K562 (cell line): Measurements from ENCODE around the gene VSIG4. TPM values are rescaled to one million over a fixed set of nuclear protein-coding genes. Genes with fewer than 3 reads are reported as not detected.

Source experiments
- ARID1B ChIP-seq: fragments of 450-650 bp; IDR thresholded peaks from 2 replicates; pipeline ENCODE4 v1.6.1; 2016; ENCODE audit warnings: antibody characterized with exemption, mild to moderate bottlenecking, inconsistent platforms
- KDM4B ChIP-seq, 2 experiments: fragments of 450-650 bp in 1 of 2; sonication (generic) in 1 of 2; IDR thresholded peaks; 2 replicates each; pipeline ENCODE4 v1.6.1; 2016 to 2017; ENCODE audit warnings: borderline replicate concordance in 2 of 2, antibody characterized with exemption in 1 of 2, low read depth in 1 of 2, mild to moderate bottlenecking in 1 of 2
- MEIS2 ChIP-seq: fragments of 450-650 bp; IDR thresholded peaks from 2 replicates; pipeline ENCODE4 v1.6.1; 2014; ENCODE audit warnings: mild to moderate bottlenecking; ENCODE audit not compliant: partially characterized antibody
- NEUROD1 ChIP-seq: fragments of 150-350 bp; IDR thresholded peaks from 2 replicates; pipeline ENCODE4 v1.6.1; 2014; ENCODE audit warnings: borderline replicate concordance, low read length, low read depth; ENCODE audit not compliant: partially characterized antibody
- NFE2 ChIP-seq: IDR thresholded peaks from 2 replicates; pipeline ENCODE4 v1.6.1; 2014; ENCODE audit warnings: antibody characterized with exemption, low read depth
- NONO ChIP-seq, 2 experiments: fragments of 200-400 bp in 1 of 2; fragments of 450-650 bp in 1 of 2; formaldehyde crosslinking in 1 of 2; IDR thresholded peaks; 2 replicates each; pipeline ENCODE4 v1.6.1; 2017; ENCODE audit warnings: low read depth in 2 of 2, mild to moderate bottlenecking in 2 of 2, moderate library complexity in 2 of 2, low read length in 1 of 2
- NR2C2 ChIP-seq, 2 experiments: fragments of 200-800 bp in 1 of 2; sonication (Bioruptor generic) in 1 of 2; sonication (generic) in 1 of 2; formaldehyde crosslinking in 1 of 2; IDR thresholded peaks; 2 replicates each; pipeline versions ENCODE4 v1.6.1 to v1.8.0; 2016 to 2022; ENCODE audit warnings: mild to moderate bottlenecking in 1 of 2, missing compliant biosample characterization in 1 of 2, missing genetic modification characterization in 1 of 2, missing genetic modification reagents in 1 of 2
- PHF8 ChIP-seq: fragments of 200-600 bp; sonication (generic); IDR thresholded peaks from 2 replicates; pipeline ENCODE4 v1.6.1; 2012; ENCODE audit warnings: mixed run types, mild to moderate bottlenecking, inconsistent platforms, low read length, moderate library complexity, borderline replicate concordance
- POLR2B ChIP-seq: fragments of 450-650 bp; IDR thresholded peaks from 2 replicates; pipeline ENCODE4 v1.6.1; 2018; ENCODE audit warnings: low read depth; ENCODE audit not compliant: partially characterized antibody
- POU5F1 ChIP-seq: fragments of 150-350 bp; IDR thresholded peaks from 2 replicates; pipeline ENCODE4 v1.6.1; 2014; ENCODE audit warnings: borderline replicate concordance, low read length, low read depth, mild to moderate bottlenecking; ENCODE audit not compliant: partially characterized antibody
- RBFOX2 ChIP-seq: fragments of 200-400 bp; formaldehyde crosslinking; IDR thresholded peaks from 2 replicates; pipeline ENCODE4 v1.6.1; 2017; ENCODE audit warnings: low read depth, mild to moderate bottlenecking, low read length, moderate library complexity
- SLC30A9 ChIP-seq: fragments of 250-450 bp; sonication (Bioruptor Pico); IDR thresholded peaks from 2 replicates; pipeline ENCODE4 v1.8.0; 2022; ENCODE audit warnings: mild to moderate bottlenecking, moderate library complexity
- TEAD1 ChIP-seq, 2 experiments: fragments of 450-650 bp in 1 of 2; sonication (generic) in 1 of 2; formaldehyde crosslinking; IDR thresholded peaks; 2 replicates each; pipeline versions ENCODE4 v1.4.0 to v1.8.0; 2020 to 2022; ENCODE audit warnings: mild to moderate bottlenecking in 2 of 2, missing genetic modification reagents in 1 of 2
- TEAD2 ChIP-seq: fragments of 450-650 bp; IDR thresholded peaks from 2 replicates; pipeline ENCODE4 v1.6.1; 2016; ENCODE audit warnings: missing genetic modification characterization, control low read depth, missing compliant biosample characterization
- XRCC5 ChIP-seq: fragments of 200-400 bp; formaldehyde crosslinking; IDR thresholded peaks from 2 replicates; pipeline ENCODE4 v1.6.1; 2017; ENCODE audit warnings: low read depth, mild to moderate bottlenecking, low read length
- ZBED1 ChIP-seq: IDR thresholded peaks from 2 replicates; pipeline ENCODE4 v1.6.1; 2014
- ZFPM2 ChIP-seq: fragments of 250-450 bp; sonication (Bioruptor Pico); IDR thresholded peaks from 2 replicates; pipeline ENCODE4 v1.5.1; 2022; ENCODE audit warnings: mild to moderate bottlenecking
- ZNF551 ChIP-seq: fragments of 250-450 bp; sonication (Bioruptor Pico); IDR thresholded peaks from 2 replicates; pipeline ENCODE4 v1.5.0; 2021; ENCODE audit warnings: mild to moderate bottlenecking, moderate library complexity
- ZNF699 ChIP-seq: fragments of 250-450 bp; sonication (Bioruptor Pico); IDR thresholded peaks from 2 replicates; pipeline ENCODE4 v1.8.0; 2021; ENCODE audit warnings: mild to moderate bottlenecking, moderate library complexity; ENCODE audit not compliant: insufficient replicate concordance
- polyA plus RNA-seq, 8 experiments: library from polyadenylated mRNA; depleted of rRNA in 4 of 8; stranded (reverse) in 5 of 8; unstranded in 3 of 8; fragments of >200 nt; fragmentation: Nextera tagmentation in 2 of 8; fragmentation: Illumina TruSeq in 1 of 8; extraction: Ambion mirVana in 2 of 8; extraction: Trizol in 1 of 8; gene quantifications; 2 replicates each; pipeline versions ENCODE4 v1.2.1 to v1.2.3, GENCODE V29; 2011 to 2014; ENCODE audit warnings: inconsistent platforms in 1 of 8, missing spikeins in 1 of 8
- total RNA-seq, 7 experiments: library from RNA; depleted of rRNA in 6 of 7; stranded (reverse); fragments of >200 nt in 6 of 7; fragmentation: Illumina TruSeq in 2 of 7; extraction: Trizol in 2 of 7; gene quantifications; 2 replicates each; pipeline versions ENCODE4 v1.2.1 to v1.2.3, GENCODE V29; 2011 to 2021; ENCODE audit warnings: low replicate concordance in 1 of 7
- TF ChIP-seq, protein P1 (sequence below): IDR thresholded peaks from 2 replicates; pipeline ENCODE4 v1.6.1; 2011; ENCODE audit warnings: borderline replicate concordance, low read depth, mild to moderate bottlenecking, moderate library complexity, low read length; ENCODE audit not compliant: insufficient read depth, poor library complexity, severe bottlenecking
- TF ChIP-seq, protein P2 (sequence below): fragments of 250-450 bp; sonication (Bioruptor Pico); IDR thresholded peaks from 2 replicates; pipeline ENCODE4 v1.8.0; 2021; ENCODE audit warnings: mild to moderate bottlenecking, moderate library complexity
- TF ChIP-seq, protein P3 (sequence below): fragments of 250-450 bp; sonication (Bioruptor Pico); IDR thresholded peaks from 2 replicates; pipeline ENCODE4 v1.8.0; 2022; ENCODE audit warnings: inconsistent platforms
- TF ChIP-seq, protein P4 (sequence below): sonication (generic); IDR thresholded peaks from 2 replicates; pipeline ENCODE4 v1.6.1; 2016

The VSIG4 gene
- total and polyA plus RNA-seq, 9 of the 15 experiments (the other 6 are each of a cell fraction or from before 2014, with no cell fraction given) = 0.22 to 1.6 (median 0.46) TPM; not detected in 1

DNA sequence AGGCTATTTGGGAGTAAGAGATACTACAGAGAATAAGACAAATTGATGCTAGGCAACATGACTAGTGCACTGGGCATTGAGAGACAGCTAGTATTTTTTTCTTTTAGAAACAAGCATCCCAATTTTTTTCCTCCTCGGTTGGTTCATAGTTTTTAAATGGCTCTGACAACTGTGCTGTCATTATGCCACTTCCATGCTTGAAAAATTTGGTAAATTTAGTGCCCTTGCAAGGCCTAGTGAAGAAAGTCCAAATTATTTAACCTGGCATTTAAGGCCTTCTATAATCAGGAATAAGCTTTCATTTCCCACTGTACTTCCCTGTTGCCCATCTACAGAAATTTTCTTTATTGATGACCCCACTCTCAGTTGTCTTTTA is 15.8 kb downstream of the VSIG4 start (continued):
- TF ChIP-seq, protein P1, sequence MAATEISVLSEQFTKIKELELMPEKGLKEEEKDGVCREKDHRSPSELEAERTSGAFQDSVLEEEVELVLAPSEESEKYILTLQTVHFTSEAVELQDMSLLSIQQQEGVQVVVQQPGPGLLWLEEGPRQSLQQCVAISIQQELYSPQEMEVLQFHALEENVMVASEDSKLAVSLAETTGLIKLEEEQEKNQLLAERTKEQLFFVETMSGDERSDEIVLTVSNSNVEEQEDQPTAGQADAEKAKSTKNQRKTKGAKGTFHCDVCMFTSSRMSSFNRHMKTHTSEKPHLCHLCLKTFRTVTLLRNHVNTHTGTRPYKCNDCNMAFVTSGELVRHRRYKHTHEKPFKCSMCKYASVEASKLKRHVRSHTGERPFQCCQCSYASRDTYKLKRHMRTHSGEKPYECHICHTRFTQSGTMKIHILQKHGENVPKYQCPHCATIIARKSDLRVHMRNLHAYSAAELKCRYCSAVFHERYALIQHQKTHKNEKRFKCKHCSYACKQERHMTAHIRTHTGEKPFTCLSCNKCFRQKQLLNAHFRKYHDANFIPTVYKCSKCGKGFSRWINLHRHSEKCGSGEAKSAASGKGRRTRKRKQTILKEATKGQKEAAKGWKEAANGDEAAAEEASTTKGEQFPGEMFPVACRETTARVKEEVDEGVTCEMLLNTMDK = no peak
- TF ChIP-seq ZNF551 (CRISPR knock-in tag) (no peak), NFE2 (no peak), SLC30A9 (CRISPR knock-in tag) (no peak), PHF8 (no peak), XRCC5 (no peak), NR2C2 (CRISPR knock-in tag; IDR thresholded peaks at IDR 0.05) (no peak), NR2C2 (tag; IDR thresholded peaks at IDR 0.05) (no peak), KDM4B (IDR thresholded peaks at IDR 0.05; ENCODE audit: borderline replicate concordance in 2 of 2, low read depth in 1 of 2) (no peak), RBFOX2 (peak; percentile 55), NONO (IDR thresholded peaks at IDR 0.05; ENCODE audit: low read depth in 2 of 2, low read length in 1 of 2) (peak in 1 of 2 experiments; percentile 55; a peak in 1 of 4 replicates), NEUROD1 (no peak), TEAD1 (CRISPR knock-in tag; IDR thresholded peaks at IDR 0.05) (no peak), ZNF699 (CRISPR knock-in tag) (no peak), ZFPM2 (0 out of 2 replicates have a peak, but pooled peaks have one; percentile 12), POU5F1 (no peak), POLR2B (peak; percentile 15), ARID1B (no peak), TEAD2 (no peak), ZBED1 (no peak), MEIS2 (no peak)
- TF ChIP-seq, protein P2, sequence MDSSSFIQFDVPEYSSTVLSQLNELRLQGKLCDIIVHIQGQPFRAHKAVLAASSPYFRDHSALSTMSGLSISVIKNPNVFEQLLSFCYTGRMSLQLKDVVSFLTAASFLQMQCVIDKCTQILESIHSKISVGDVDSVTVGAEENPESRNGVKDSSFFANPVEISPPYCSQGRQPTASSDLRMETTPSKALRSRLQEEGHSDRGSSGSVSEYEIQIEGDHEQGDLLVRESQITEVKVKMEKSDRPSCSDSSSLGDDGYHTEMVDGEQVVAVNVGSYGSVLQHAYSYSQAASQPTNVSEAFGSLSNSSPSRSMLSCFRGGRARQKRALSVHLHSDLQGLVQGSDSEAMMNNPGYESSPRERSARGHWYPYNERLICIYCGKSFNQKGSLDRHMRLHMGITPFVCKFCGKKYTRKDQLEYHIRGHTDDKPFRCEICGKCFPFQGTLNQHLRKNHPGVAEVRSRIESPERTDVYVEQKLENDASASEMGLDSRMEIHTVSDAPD (CRISPR knock-in tag) = no peak
- TF ChIP-seq, protein P3, sequence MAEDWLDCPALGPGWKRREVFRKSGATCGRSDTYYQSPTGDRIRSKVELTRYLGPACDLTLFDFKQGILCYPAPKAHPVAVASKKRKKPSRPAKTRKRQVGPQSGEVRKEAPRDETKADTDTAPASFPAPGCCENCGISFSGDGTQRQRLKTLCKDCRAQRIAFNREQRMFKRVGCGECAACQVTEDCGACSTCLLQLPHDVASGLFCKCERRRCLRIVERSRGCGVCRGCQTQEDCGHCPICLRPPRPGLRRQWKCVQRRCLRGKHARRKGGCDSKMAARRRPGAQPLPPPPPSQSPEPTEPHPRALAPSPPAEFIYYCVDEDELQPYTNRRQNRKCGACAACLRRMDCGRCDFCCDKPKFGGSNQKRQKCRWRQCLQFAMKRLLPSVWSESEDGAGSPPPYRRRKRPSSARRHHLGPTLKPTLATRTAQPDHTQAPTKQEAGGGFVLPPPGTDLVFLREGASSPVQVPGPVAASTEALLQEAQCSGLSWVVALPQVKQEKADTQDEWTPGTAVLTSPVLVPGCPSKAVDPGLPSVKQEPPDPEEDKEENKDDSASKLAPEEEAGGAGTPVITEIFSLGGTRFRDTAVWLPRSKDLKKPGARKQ = no peak
- TF ChIP-seq, protein P4, sequence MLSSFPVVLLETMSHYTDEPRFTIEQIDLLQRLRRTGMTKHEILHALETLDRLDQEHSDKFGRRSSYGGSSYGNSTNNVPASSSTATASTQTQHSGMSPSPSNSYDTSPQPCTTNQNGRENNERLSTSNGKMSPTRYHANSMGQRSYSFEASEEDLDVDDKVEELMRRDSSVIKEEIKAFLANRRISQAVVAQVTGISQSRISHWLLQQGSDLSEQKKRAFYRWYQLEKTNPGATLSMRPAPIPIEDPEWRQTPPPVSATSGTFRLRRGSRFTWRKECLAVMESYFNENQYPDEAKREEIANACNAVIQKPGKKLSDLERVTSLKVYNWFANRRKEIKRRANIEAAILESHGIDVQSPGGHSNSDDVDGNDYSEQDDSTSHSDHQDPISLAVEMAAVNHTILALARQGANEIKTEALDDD = no peak
